Brain microvascular endothelial cell (primary cell): ENCODE data around the gene RFC5.

Source experiments
- DNase-seq: peaks from one replicate; pipeline ENCODE4 v3.0.0-alpha.2; 2020
- H3K27ac ChIP-seq: fragments of 250-450 bp; sonication (Bioruptor Pico); 2 replicates; pipeline ENCODE4 v1.5.1; 2020; ENCODE audit warnings: mild to moderate bottlenecking, moderate library complexity
- H3K27me3 ChIP-seq: fragments of 250-450 bp; sonication (Bioruptor Pico); replicated peaks from 2 replicates; pipeline ENCODE4 v1.5.1; 2020; ENCODE audit warnings: mild to moderate bottlenecking
- H3K36me3 ChIP-seq: fragments of 250-450 bp; sonication (Bioruptor Pico); replicated peaks from 2 replicates; pipeline ENCODE4 v1.5.1; 2020; ENCODE audit warnings: mild to moderate bottlenecking
- H3K4me3 ChIP-seq: 2 replicates; pipeline ENCODE4 v1.5.1; 2011; ENCODE audit warnings: low read depth, mild to moderate bottlenecking, control low read depth, low read length, moderate library complexity
- in situ Hi-C: cut with HindIII; loops from 2 replicates; pipeline ENCODE4 v1.10.0; 2017; ENCODE audit warnings: low sequenced_read_pairs, low pct_ligation_motif_present
- TF ChIP-seq, protein P1 (sequence below): IDR thresholded peaks from 2 replicates; pipeline ENCODE4 v1.5.1; 2011; ENCODE audit warnings: low read depth, mild to moderate bottlenecking, moderate library complexity, low read length, control low read depth, inconsistent platforms; ENCODE audit errors: missing control alignments

The RFC5 gene, protein sequence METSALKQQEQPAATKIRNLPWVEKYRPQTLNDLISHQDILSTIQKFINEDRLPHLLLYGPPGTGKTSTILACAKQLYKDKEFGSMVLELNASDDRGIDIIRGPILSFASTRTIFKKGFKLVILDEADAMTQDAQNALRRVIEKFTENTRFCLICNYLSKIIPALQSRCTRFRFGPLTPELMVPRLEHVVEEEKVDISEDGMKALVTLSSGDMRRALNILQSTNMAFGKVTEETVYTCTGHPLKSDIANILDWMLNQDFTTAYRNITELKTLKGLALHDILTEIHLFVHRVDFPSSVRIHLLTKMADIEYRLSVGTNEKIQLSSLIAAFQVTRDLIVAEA

GRCh38 chr12:118016424-118017264, at the start of gene RFC5:
Gene RFC5, plus strand, starts transcription at chr12:118016703. Its CDS starts 125 bp downstream, at chr12:118016828.
- peak within 1 kb of the TSS; percentile 55 for H3K27ac ChIP-seq
- in situ Hi-C loops: no loop called here

GRCh38 chr12:117967043-117967442, 49.5 kb upstream of the RFC5 start:
- Histone ChIP-seq H3K27me3 (peaks cover 22% of the 10 kb centered on the region), H3K27ac (no peak overlapping the region), H3K4me3 (no peak overlapping the region), H3K36me3 (no peaks in the 10 kb centered on the region)
- TF ChIP-seq, protein P1, sequence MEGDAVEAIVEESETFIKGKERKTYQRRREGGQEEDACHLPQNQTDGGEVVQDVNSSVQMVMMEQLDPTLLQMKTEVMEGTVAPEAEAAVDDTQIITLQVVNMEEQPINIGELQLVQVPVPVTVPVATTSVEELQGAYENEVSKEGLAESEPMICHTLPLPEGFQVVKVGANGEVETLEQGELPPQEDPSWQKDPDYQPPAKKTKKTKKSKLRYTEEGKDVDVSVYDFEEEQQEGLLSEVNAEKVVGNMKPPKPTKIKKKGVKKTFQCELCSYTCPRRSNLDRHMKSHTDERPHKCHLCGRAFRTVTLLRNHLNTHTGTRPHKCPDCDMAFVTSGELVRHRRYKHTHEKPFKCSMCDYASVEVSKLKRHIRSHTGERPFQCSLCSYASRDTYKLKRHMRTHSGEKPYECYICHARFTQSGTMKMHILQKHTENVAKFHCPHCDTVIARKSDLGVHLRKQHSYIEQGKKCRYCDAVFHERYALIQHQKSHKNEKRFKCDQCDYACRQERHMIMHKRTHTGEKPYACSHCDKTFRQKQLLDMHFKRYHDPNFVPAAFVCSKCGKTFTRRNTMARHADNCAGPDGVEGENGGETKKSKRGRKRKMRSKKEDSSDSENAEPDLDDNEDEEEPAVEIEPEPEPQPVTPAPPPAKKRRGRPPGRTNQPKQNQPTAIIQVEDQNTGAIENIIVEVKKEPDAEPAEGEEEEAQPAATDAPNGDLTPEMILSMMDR: no peak
- in situ Hi-C loops: no loop called here
- no peak for DNase-seq

More at GRCh38 chr12:118016424-118017264, at the start of gene RFC5:
- peak within 1 kb of the TSS; percentile 97 for H3K4me3 ChIP-seq
- no peaks in the 10 kb centered on the region for H3K27me3 ChIP-seq
- DNase-seq: peak; percentile 96
- TF ChIP-seq, protein P1: no peak
- H3K36me3 ChIP-seq: no peaks in the 10 kb centered on the region

GRCh38 chr12:117967512-117967911, 49.0 kb upstream of the RFC5 start:
- H3K27me3 ChIP-seq: peaks cover 22% of the 10 kb centered on the region
- TF ChIP-seq, protein P1: no peak
- no peak overlapping the region for H3K4me3 ChIP-seq
- DNase-seq: no peak
- H3K27ac ChIP-seq: no peak overlapping the region
- H3K36me3 ChIP-seq: no peaks in the 10 kb centered on the region
- in situ Hi-C loops: no loop called here

DNA sequence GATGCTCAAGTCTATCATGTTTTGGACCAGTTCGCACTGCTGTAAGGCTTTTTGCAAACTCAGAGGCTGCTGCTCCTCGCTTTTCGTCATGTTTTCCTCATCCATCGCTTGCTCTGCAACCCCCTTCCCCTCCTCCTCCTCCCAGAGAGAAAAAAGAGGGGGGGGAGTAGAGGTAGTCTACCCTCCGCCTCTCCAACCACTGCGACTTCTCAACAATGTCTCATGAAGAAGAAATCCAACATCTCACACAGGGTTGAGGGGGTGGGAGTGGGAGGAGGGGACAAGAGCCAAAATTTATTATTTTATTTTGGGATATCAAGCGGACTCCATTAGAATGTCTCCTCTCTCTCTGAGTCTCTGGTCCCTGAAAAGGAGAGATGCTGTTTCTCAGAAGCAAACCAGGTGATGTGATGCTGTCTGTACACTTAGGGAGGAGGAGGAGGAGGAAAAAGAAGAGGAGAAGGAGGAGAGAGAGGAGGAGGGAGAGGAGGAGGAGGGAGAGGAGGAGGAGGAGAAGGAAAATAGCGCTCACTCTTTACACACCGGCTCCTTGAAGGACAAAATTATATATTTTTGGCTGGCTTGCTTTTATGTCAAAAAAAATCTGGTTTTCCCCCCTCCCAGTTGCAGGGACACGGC, 48.2 kb upstream of the RFC5 start:
- in situ Hi-C loops: no loop called here
- no peak overlapping the region for H3K27ac ChIP-seq
- peak overlapping the region; percentile 46 for H3K4me3 ChIP-seq
- DNase-seq: no peak
- peaks cover 22% of the 10 kb centered on the region for H3K27me3 ChIP-seq
- TF ChIP-seq, protein P1: no peak
- H3K36me3 ChIP-seq: no peaks in the 10 kb centered on the region

- in situ Hi-C loops: no loop called here
- H3K4me3 ChIP-seq: peak within 1 kb of the TSS; percentile 46
- H3K36me3 ChIP-seq: no peaks in the 10 kb centered on the region
- H3K27me3 ChIP-seq: peaks cover 22% of the 10 kb centered on the region
- TF ChIP-seq, protein P1: no peak
- peak; percentile 9 for DNase-seq
- H3K27ac ChIP-seq: no peak within 1 kb of the TSS
These were observed 47.5 kb upstream of the RFC5 start, which contains the start of gene KSR2 for GRCh38 chr12:117968826-117969659. Gene KSR2, minus strand, starts transcription at chr12:117968990. Its CDS starts 735 bp downstream, at chr12:117968255.
